ENCODE results near the gene MCRIP1. TPM values are rescaled to one million over a fixed set of nuclear protein-coding genes. Genes with fewer than 3 reads are reported as not detected.

Gene MCRIP1
- total RNA-seq, 1 donor from 2014 or later = 109 TPM

- no peak for DNase-seq (ENCODE audit: missing footprints)
- intact Hi-C loops (cut with DNase I) = no loop called here
- no peak for ATAC-seq
Measured at GRCh38 chr17:81792675-81793615, 40.1 kb downstream of the MCRIP1 start.

Other genes with a start within 250 kb of the MCRIP1 start
- 82.0 TPM for gene NPLOC4, start 196.2 kb downstream of the MCRIP1 start, total RNA-seq
- 0.24 TPM for gene TSPAN10, start 196.1 kb downstream of the MCRIP1 start, total RNA-seq
- not detected for gene PDE6G, start 176.7 kb downstream of the MCRIP1 start, total RNA-seq
- gene OXLD1, start 166.7 kb downstream of the MCRIP1 start, total RNA-seq = 18.6 TPM
- 6.1 TPM for gene CCDC137, start 166.6 kb downstream of the MCRIP1 start, total RNA-seq
- 11.9 TPM for gene ARL16, start 149.5 kb downstream of the MCRIP1 start, total RNA-seq
- gene HGS, start 149.3 kb downstream of the MCRIP1 start, total RNA-seq = 36.6 TPM
- 177 TPM for gene MRPL12, start 129.9 kb downstream of the MCRIP1 start, total RNA-seq
- gene SLC25A10, start 121.0 kb downstream of the MCRIP1 start, total RNA-seq = 7.4 TPM
- gene GCGR, start 29.1 kb downstream of the MCRIP1 start, total RNA-seq = not detected
- not detected for gene PPP1R27, start 1.8 kb upstream of the MCRIP1 start, total RNA-seq
- gene P4HB, start 27.2 kb upstream of the MCRIP1 start, total RNA-seq = 355 TPM
- gene ARHGDIA, start 38.0 kb upstream of the MCRIP1 start, total RNA-seq = 126 TPM
- gene ALYREF, start 58.3 kb upstream of the MCRIP1 start, total RNA-seq = 35.5 TPM
- 179 TPM for gene ANAPC11, start 58.4 kb upstream of the MCRIP1 start, total RNA-seq
- 0.38 TPM for gene NPB, start 68.9 kb upstream of the MCRIP1 start, total RNA-seq
- gene PCYT2, start 78.1 kb upstream of the MCRIP1 start, total RNA-seq = 31.0 TPM
- gene SIRT7, start 84.9 kb upstream of the MCRIP1 start, total RNA-seq = 6.2 TPM
- gene MAFG, start 94.4 kb upstream of the MCRIP1 start, total RNA-seq = 26.2 TPM
- gene PYCR1, start 104.0 kb upstream of the MCRIP1 start, total RNA-seq = 6.2 TPM
- gene MYADML2, start 113.9 kb upstream of the MCRIP1 start, total RNA-seq = 3.7 TPM
- 0.89 TPM for gene NOTUM, start 127.9 kb upstream of the MCRIP1 start, total RNA-seq
- 25.5 TPM for gene ASPSCR1, start 144.3 kb upstream of the MCRIP1 start, total RNA-seq
- gene CENPX, start 189.6 kb upstream of the MCRIP1 start, total RNA-seq = 30.5 TPM
- 5.3 TPM for gene LRRC45, start 190.0 kb upstream of the MCRIP1 start, total RNA-seq
- 2.2 TPM for gene RAC3, start 198.4 kb upstream of the MCRIP1 start, total RNA-seq
- gene DCXR, start 204.4 kb upstream of the MCRIP1 start, total RNA-seq = 175 TPM
- 19.3 TPM for gene RFNG, start 218.5 kb upstream of the MCRIP1 start, total RNA-seq
- 80.9 TPM for gene GPS1, start 218.6 kb upstream of the MCRIP1 start, total RNA-seq
- 59.3 TPM for gene DUS1L, start 232.5 kb upstream of the MCRIP1 start, total RNA-seq

Data from Right ventricle myocardium inferior (tissue), 1 donor.